Fibroblast of the aortic adventitia (primary cell): ENCODE results near the gene KCTD17. TPM values are rescaled to one million over a fixed set of nuclear protein-coding genes. Genes with fewer than 3 reads are reported as not detected.

Experiments used
- DNase-seq: peaks from one replicate; pipeline ENCODE4 v3.0.0-alpha.2; 2010; ENCODE audit warnings: low read depth
- H3K4me3 ChIP-seq: 2 replicates; pipeline ENCODE4 v1.5.1; 2011; ENCODE audit warnings: low read depth, mild to moderate bottlenecking, control low read depth, low read length, moderate library complexity
- CTCF ChIP-seq: IDR thresholded peaks from 2 replicates; pipeline ENCODE4 v1.5.1; 2011; ENCODE audit warnings: mild to moderate bottlenecking, low read length, control low read depth, inconsistent platforms; ENCODE audit not compliant: insufficient read depth
- total RNA-seq: library from RNA; depleted of rRNA; stranded (reverse); fragments of >200 nt; gene quantifications from 2 replicates; pipeline ENCODE4 v1.2.3, GENCODE V29; 2012; ENCODE audit warnings: low replicate concordance

KCTD17 gene
- total RNA-seq, 1 donor, result 25.6 TPM

- H3K4me3 ChIP-seq, result no peak overlapping the region
- DNase-seq, result no peak
- TF ChIP-seq CTCF, result no peak
These were observed 8.2 kb upstream of the KCTD17 start for GRCh38 chr22:37043209-37043827.

- H3K4me3 ChIP-seq, result no peak overlapping the region
- DNase-seq, result peak; percentile 31
- peak; percentile 61 for TF ChIP-seq CTCF
These were observed 7.6 kb upstream of the KCTD17 start for GRCh38 chr22:37043828-37044538.

GRCh38 chr22:37044634-37045625 is 6.6 kb upstream of the KCTD17 start:
- no peak for TF ChIP-seq CTCF
- H3K4me3 ChIP-seq, result no peak overlapping the region
- DNase-seq, result no peak

GRCh38 chr22:37045958-37046357 is 5.6 kb upstream of the KCTD17 start:
- peak; percentile 53 for DNase-seq
- H3K4me3 ChIP-seq, result no peak overlapping the region
- TF ChIP-seq CTCF, result peak; percentile 64

GRCh38 chr22:37046589-37046988 is 5.0 kb upstream of the KCTD17 start:
- TF ChIP-seq CTCF, result no peak
- no peak for DNase-seq
- no peak overlapping the region for H3K4me3 ChIP-seq

- TF ChIP-seq CTCF, result no peak
- H3K4me3 ChIP-seq, result no peak overlapping the region
- no peak for DNase-seq
These were observed 4.5 kb upstream of the KCTD17 start for GRCh38 chr22:37047006-37047405.
